Activated CD8-positive, alpha-beta memory T cell treated with anti-CD3 and anti-CD28 coated beads, Interleukin-2, amount 50 U/mL, for 1 hour (primary cell): ENCODE measurements around the gene CETN2.
"Not testable (repeated sequence)": the region's sequence is repeated elsewhere in the genome, so short reads cannot be mapped to it uniquely, and the experiment has no call there.

Source experiments
- DNase-seq: peaks from one replicate; pipeline ENCODE4 v3.0.0-alpha.2; 2020; ENCODE audit errors: extremely low read depth

The CETN2 gene

GRCh38 chrX:152830312-152831305 lies at the start of gene CETN2, which contains the start of gene NSDHL:
CETN2 (minus strand) TSS chrX:152830757; CDS start chrX:152830710, 47 bp downstream.
NSDHL (plus strand) TSS chrX:152831063; CDS start chrX:152846325, 15,262 bp downstream.
- peak; percentile 77 for DNase-seq

GRCh38 chrX:152878976-152879755 lies 48.6 kb upstream of the CETN2 start:
- DNase-seq: no peak

GRCh38 chrX:152876931-152877840 lies 46.6 kb upstream of the CETN2 start:
- no peak for DNase-seq

GRCh38 chrX:152873361-152873760 lies 42.8 kb upstream of the CETN2 start:
- no peak for DNase-seq

- no peak for DNase-seq
Measured at GRCh38 chrX:152872522-152872921, 42.0 kb upstream of the CETN2 start.

GRCh38 chrX:152871260-152871659 lies 40.7 kb upstream of the CETN2 start:
- no peak for DNase-seq

GRCh38 chrX:152869972-152870371 lies 39.4 kb upstream of the CETN2 start:
- no peak for DNase-seq

- no peak for DNase-seq
Measured at GRCh38 chrX:152866386-152866785, 35.8 kb upstream of the CETN2 start.

- DNase-seq: no peak
Measured at GRCh38 chrX:152865232-152865920, 34.8 kb upstream of the CETN2 start.

GRCh38 chrX:152861826-152862225 lies 31.3 kb upstream of the CETN2 start:
- DNase-seq: no peak

GRCh38 chrX:152861116-152861515 lies 30.6 kb upstream of the CETN2 start:
- DNase-seq: no peak

- DNase-seq: no peak
Measured at GRCh38 chrX:152853986-152854385, 23.4 kb upstream of the CETN2 start.

- no peak for DNase-seq
Measured at GRCh38 chrX:152850465-152850864, 19.9 kb upstream of the CETN2 start.

GRCh38 chrX:152847281-152847680 lies 16.7 kb upstream of the CETN2 start:
- no peak for DNase-seq

- DNase-seq: no peak
Measured at GRCh38 chrX:152845618-152846240, 15.2 kb upstream of the CETN2 start.

GRCh38 chrX:152844256-152844655 lies 13.7 kb upstream of the CETN2 start:
- no peak for DNase-seq

GRCh38 chrX:152843852-152844251 lies 13.3 kb upstream of the CETN2 start:
- no peak for DNase-seq

- DNase-seq: no peak
Measured at GRCh38 chrX:152842772-152843338, 12.3 kb upstream of the CETN2 start.

- DNase-seq: not testable (repeated sequence)
Measured at GRCh38 chrX:152835470-152835869, 4.9 kb upstream of the CETN2 start.

GRCh38 chrX:152833378-152833777 lies 2.8 kb upstream of the CETN2 start:
- DNase-seq: no peak
